ENCODE measurements around the gene NDUFB7. TPM values are rescaled to one million over a fixed set of nuclear protein-coding genes. Genes with fewer than 3 reads are reported as not detected.
A peak's percentile ranks its signal among the peaks of the same experiment; 100 is the strongest.

Gene NDUFB7
- total and polyA plus RNA-seq, 2 experiments from 2014 or later = 289 to 463 TPM

GRCh38 chr19:14562660-14563589 is 8.9 kb downstream of the NDUFB7 start:
- peak overlapping the region; percentile 60; the same call in 1 of the 2 replicates for H3K4me2 ChIP-seq

GRCh38 chr19:14561847-14562351 is 10.0 kb downstream of the NDUFB7 start:
- H3K4me1 Mint-ChIP-seq = peaks cover 40% of the 10 kb centered on the region
- Histone ChIP-seq H2AFZ (no peak overlapping the region), H3K4me2 (no peak overlapping the region), H3K36me3 (ENCODE audit: insufficient read depth) (no peaks in the 10 kb centered on the region; the same call in 1 of the 2 replicates), H4K20me1 (replicated peaks; ENCODE audit: insufficient read depth) (peaks cover 4% of the 10 kb centered on the region), H3F3A (replicated peaks; ENCODE audit: low read depth) (peaks cover 5% of the 10 kb centered on the region; the same call in 1 of the 2 replicates), H3K27ac (ENCODE audit: low read depth) (peak overlapping the region; percentile 80), H3K9me2 (ENCODE audit: insufficient read depth) (no peaks in the 10 kb centered on the region), H3K4me3 (no peak overlapping the region), H3K4me1 (ENCODE audit: insufficient read depth) (peaks cover 46% of the 10 kb centered on the region), H3K79me2 (replicated peaks; ENCODE audit: insufficient read depth) (peaks cover 46% of the 10 kb centered on the region), H3K27me3 (ENCODE audit: insufficient read depth) (no peaks in the 10 kb centered on the region)
- peak; percentile 49 for DNase-seq (ENCODE audit: low spot score)
- H3K27me3 Mint-ChIP-seq (ENCODE audit: insufficient read depth, low read depth, poor library complexity) = peaks cover 15% of the 10 kb centered on the region
- ATAC-seq = peak; percentile 6; the same call in 1 of the 3 replicates
- H3K27ac Mint-ChIP-seq = peak overlapping the region; percentile 90
- H3K4me3 Mint-ChIP-seq = no peak overlapping the region
- no peaks in the 10 kb centered on the region for H3K9me3 Mint-ChIP-seq
- peaks cover 3% of the 10 kb centered on the region; the same call in 1 of the 3 replicates for H3K36me3 Mint-ChIP-seq (ENCODE audit: low read depth)
- no peak for TF ChIP-seq NANOG (IDR thresholded peaks at IDR 0.05; ENCODE audit: borderline replicate concordance)
- TF ChIP-seq POLR2AphosphoS5 (IDR thresholded peaks at IDR 0.05; ENCODE audit: low read depth) = no peak
- TF ChIP-seq ZNF331 (CRISPR knock-in tag; IDR thresholded peaks at IDR 0.05; ENCODE audit: low read depth) = no peak
- no peak for TF ChIP-seq CTCF (conservative IDR thresholded peaks at IDR 0.05; ENCODE audit: low read depth in 2 of 2)

More at GRCh38 chr19:14562660-14563589, 8.9 kb downstream of the NDUFB7 start:
- DNase-seq (ENCODE audit: low spot score) (peak; percentile 70), ATAC-seq (peak; percentile 20)
- Mint-ChIP-seq H3K4me3 (no peak overlapping the region), H3K36me3 (ENCODE audit: low read depth) (peaks cover 8% of the 10 kb centered on the region), H3K27ac (peak overlapping the region; percentile 84), H3K4me1 (peaks cover 48% of the 10 kb centered on the region), H3K9me3 (no peaks in the 10 kb centered on the region; the same call in 2 of the 3 replicates), H3K27me3 (ENCODE audit: insufficient read depth, low read depth, poor library complexity) (peaks cover 17% of the 10 kb centered on the region)
- H3F3A ChIP-seq (replicated peaks; ENCODE audit: low read depth) = peaks cover 5% of the 10 kb centered on the region; the same call in 1 of the 2 replicates
- peaks cover 3% of the 10 kb centered on the region for H4K20me1 ChIP-seq (replicated peaks; ENCODE audit: insufficient read depth)
- TF ChIP-seq CTCF (conservative IDR thresholded peaks at IDR 0.05; ENCODE audit: low read depth in 2 of 2) (peak in 1 of 2 experiments; percentile 20; a peak in 2 of 4 replicates), NANOG (IDR thresholded peaks at IDR 0.05; ENCODE audit: borderline replicate concordance) (no peak), ZNF114 (CRISPR knock-in tag; IDR thresholded peaks at IDR 0.05) (no peak), ETS1 (IDR thresholded peaks at IDR 0.05) (no peak)
- peaks cover 46% of the 10 kb centered on the region for H3K4me1 ChIP-seq (ENCODE audit: insufficient read depth)
- H3K27ac ChIP-seq (ENCODE audit: low read depth) = peak overlapping the region; percentile 59; the same call in 1 of the 2 replicates
- no peaks in the 10 kb centered on the region for H3K9me2 ChIP-seq (ENCODE audit: insufficient read depth)
- no peak overlapping the region for H2AFZ ChIP-seq
- no peaks in the 10 kb centered on the region for H3K27me3 ChIP-seq (ENCODE audit: insufficient read depth)
- no peak overlapping the region for H3K4me3 ChIP-seq
- peaks cover 35% of the 10 kb centered on the region for H3K79me2 ChIP-seq (replicated peaks; ENCODE audit: insufficient read depth)
- H3K36me3 ChIP-seq (ENCODE audit: insufficient read depth) = no peaks in the 10 kb centered on the region; the same call in 1 of the 2 replicates

All from GM23338 (cell line).